ENCODE results near the gene CCR7. TPM values are rescaled to one million over a fixed set of nuclear protein-coding genes. Genes with fewer than 3 reads are reported as not detected.

CCR7 gene
- total and polyA plus RNA-seq, 4 donors: 1.8 to 5.9 (median 3.0) TPM

- H3K36me3 ChIP-seq (ENCODE audit: control insufficient read depth in 4 of 4, insufficient read depth in 4 of 4, low read length in 4 of 4): no peaks in the 10 kb centered on the region
- DNase-seq (no peak), ATAC-seq (ENCODE audit: insufficient read depth, low FRiP score) (no peak)
- no peaks in the 10 kb centered on the region for H3K27me3 ChIP-seq (ENCODE audit: control insufficient read depth in 3 of 3, insufficient read depth in 3 of 3, low read length in 2 of 3)
- peaks cover 0 to 70% (median 52%) of the 10 kb centered on the region in 5 donors for H3K4me1 ChIP-seq (ENCODE audit: control insufficient read depth in 5 of 5, insufficient read depth in 5 of 5, low read length in 5 of 5)
- no peak overlapping the region for H3K9ac ChIP-seq (ENCODE audit: insufficient read depth in 1 of 2, low read length in 2 of 2)
- H3K27ac ChIP-seq (ENCODE audit: low read depth in 1 of 2, low read length in 1 of 2): peak overlapping the region in 1 of 2 donors; percentile 95
- TF ChIP-seq, protein P1, sequence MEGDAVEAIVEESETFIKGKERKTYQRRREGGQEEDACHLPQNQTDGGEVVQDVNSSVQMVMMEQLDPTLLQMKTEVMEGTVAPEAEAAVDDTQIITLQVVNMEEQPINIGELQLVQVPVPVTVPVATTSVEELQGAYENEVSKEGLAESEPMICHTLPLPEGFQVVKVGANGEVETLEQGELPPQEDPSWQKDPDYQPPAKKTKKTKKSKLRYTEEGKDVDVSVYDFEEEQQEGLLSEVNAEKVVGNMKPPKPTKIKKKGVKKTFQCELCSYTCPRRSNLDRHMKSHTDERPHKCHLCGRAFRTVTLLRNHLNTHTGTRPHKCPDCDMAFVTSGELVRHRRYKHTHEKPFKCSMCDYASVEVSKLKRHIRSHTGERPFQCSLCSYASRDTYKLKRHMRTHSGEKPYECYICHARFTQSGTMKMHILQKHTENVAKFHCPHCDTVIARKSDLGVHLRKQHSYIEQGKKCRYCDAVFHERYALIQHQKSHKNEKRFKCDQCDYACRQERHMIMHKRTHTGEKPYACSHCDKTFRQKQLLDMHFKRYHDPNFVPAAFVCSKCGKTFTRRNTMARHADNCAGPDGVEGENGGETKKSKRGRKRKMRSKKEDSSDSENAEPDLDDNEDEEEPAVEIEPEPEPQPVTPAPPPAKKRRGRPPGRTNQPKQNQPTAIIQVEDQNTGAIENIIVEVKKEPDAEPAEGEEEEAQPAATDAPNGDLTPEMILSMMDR (IDR thresholded peaks at IDR 0.05; ENCODE audit: control extremely low read depth, extremely low read depth): no peak
- no peak overlapping the region for H3K4me3 ChIP-seq
- H3K9me3 ChIP-seq (ENCODE audit: control insufficient read depth in 4 of 4, insufficient read depth in 3 of 4, low read length in 3 of 4): no peaks in the 10 kb centered on the region
- 94 to 95% methylated on average over 26 of the region's 26 CpGs for WGBS, 2 donors
Observed at GRCh38 chr17:40555296-40556190, 9.7 kb downstream of the CCR7 start.

DNA sequence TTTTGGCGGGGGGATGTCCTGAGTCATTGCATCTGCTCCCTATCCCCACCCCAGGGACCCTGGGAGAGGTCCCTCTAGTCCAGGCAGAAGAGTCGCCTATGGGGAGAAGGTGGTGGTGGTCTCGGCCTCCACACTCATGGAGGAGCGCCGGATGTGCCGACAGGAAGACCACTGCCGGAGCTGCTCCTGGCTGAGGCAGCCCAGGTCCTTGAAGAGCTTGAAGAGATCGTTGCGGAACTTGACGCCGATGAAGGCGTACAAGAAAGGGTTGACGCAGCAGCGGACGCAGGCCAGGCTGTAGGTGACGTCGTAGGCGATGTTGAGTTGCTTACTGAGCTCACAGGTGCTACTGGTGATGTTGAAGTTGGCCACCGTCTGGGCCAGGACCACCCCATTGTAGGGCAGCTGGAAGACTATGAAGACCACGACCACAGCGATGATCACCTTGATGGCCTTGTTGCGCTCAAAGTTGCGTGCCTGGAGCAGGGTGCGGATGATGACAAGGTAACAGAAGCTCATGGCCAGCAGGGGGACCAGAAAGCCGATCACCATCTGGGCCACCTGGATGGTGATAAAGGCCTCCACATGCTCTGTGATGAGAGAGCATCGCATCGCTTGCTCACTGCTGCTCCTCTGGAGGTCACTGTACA, 10.5 kb downstream of the CCR7 start:
- WGBS, 2 donors: 94 to 96% methylated on average over 27 of the region's 27 CpGs
- no peak overlapping the region for H3K4me3 ChIP-seq
- ATAC-seq (ENCODE audit: insufficient read depth, low FRiP score) (no peak), DNase-seq (no peak)
- H3K9me3 ChIP-seq (ENCODE audit: control insufficient read depth in 4 of 4, insufficient read depth in 3 of 4, low read length in 3 of 4): no peaks in the 10 kb centered on the region
- no peak overlapping the region for H3K9ac ChIP-seq (ENCODE audit: insufficient read depth in 1 of 2, low read length in 2 of 2)
- H3K4me1 ChIP-seq (ENCODE audit: control insufficient read depth in 5 of 5, insufficient read depth in 5 of 5, low read length in 5 of 5): peaks cover 0 to 67% (median 51%) of the 10 kb centered on the region in 5 donors
- H3K36me3 ChIP-seq (ENCODE audit: control insufficient read depth in 4 of 4, insufficient read depth in 4 of 4, low read length in 4 of 4): no peaks in the 10 kb centered on the region
- peak overlapping the region; percentile 77 to 95 for H3K27ac ChIP-seq (ENCODE audit: low read depth in 1 of 2, low read length in 1 of 2)
- H3K27me3 ChIP-seq (ENCODE audit: control insufficient read depth in 3 of 3, insufficient read depth in 3 of 3, low read length in 2 of 3): no peaks in the 10 kb centered on the region
- TF ChIP-seq, protein P1 (IDR thresholded peaks at IDR 0.05; ENCODE audit: control extremely low read depth, extremely low read depth): no peak

DNA sequence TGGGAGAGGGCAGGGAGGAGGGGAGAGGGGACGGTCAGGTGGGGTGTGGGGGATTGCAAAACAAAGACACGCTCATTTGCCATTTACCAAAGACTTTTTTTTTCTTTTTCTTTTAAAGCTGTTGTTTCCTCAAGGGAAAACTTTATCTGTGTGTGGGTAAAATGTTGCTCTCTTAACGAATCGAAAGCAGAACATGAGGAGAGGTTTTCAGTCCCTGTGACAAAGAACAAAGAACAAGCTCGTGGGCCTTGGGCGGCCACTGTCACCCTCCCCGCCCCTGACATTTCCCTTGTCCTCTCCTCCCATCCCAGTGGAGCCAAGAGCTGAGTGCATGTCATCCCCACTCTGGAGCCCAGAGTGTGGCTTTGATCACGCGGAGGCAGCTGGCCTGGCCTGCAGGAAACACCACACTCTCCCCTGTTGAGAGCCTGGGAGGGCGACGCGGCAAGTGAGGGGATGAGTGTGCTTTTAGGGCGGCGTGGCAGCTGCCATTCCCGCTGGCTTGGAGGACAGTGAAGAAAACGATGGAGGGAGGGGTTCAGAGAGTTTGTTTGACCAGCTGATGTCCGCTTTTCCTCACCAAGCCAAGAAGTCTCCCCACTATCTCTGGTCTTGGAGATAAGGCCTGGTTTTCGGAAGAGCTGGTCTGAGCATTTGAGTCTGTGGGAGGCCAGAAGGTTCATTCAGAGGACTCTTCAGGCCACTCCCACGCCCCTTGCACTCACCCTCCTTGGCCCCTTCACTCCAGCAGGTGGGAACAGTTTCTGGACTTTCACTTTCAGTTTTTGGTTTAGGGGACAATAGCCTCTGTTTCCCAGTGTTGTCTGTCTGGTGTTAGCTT, 11.4 kb downstream of the CCR7 start:
- Histone ChIP-seq H3K9ac (ENCODE audit: insufficient read depth in 1 of 2, low read length in 2 of 2) (peak overlapping the region; percentile 9 to 39), H3K36me3 (ENCODE audit: control insufficient read depth in 4 of 4, insufficient read depth in 4 of 4, low read length in 4 of 4) (no peaks in the 10 kb centered on the region), H3K4me1 (ENCODE audit: control insufficient read depth in 5 of 5, insufficient read depth in 5 of 5, low read length in 5 of 5) (peaks cover 0 to 73% (median 58%) of the 10 kb centered on the region in 5 donors), H3K4me3 (no peak overlapping the region), H3K27ac (ENCODE audit: low read depth in 1 of 2, low read length in 1 of 2) (peak overlapping the region; percentile 77 to 95), H3K27me3 (ENCODE audit: control insufficient read depth in 3 of 3, insufficient read depth in 3 of 3, low read length in 2 of 3) (no peaks in the 10 kb centered on the region), H3K9me3 (ENCODE audit: control insufficient read depth in 4 of 4, insufficient read depth in 3 of 4, low read length in 3 of 4) (no peaks in the 10 kb centered on the region)
- ATAC-seq (ENCODE audit: insufficient read depth, low FRiP score): peak; percentile 12
- TF ChIP-seq, protein P1 (IDR thresholded peaks at IDR 0.05; ENCODE audit: control extremely low read depth, extremely low read depth): no peak
- DNase-seq: peak; percentile 46 to 74 (median 48)
- WGBS, 2 donors: 13 to 20% methylated on average over 19 of the region's 19 CpGs
